CD8-positive, alpha-beta memory T cell (primary cell): ENCODE data around the gene LRRK1. TPM values are rescaled to one million over a fixed set of nuclear protein-coding genes. Genes with fewer than 3 reads are reported as not detected.

Experiments
- CTCF ChIA-PET: fragments of 350-600 bp; sonication (Branson Sonifier 250); formaldehyde crosslinking; loops from one replicate; lab custom pipeline; 2021; ENCODE audit warnings: antibody characterized with exemption; lab: Charles Lee
- POLR2A ChIA-PET: fragments of 350-600 bp; sonication (Branson Sonifier 250); formaldehyde crosslinking; loops from one replicate; lab custom pipeline; 2021; ENCODE audit warnings: antibody characterized with exemption; lab: Charles Lee
- DNase-seq, 5 donors: peaks; one replicate each; pipeline versions ENCODE4 v3.0.0 to v3.0.0-alpha.2; 2020 to 2022; ENCODE audit warnings: mixed read lengths in 1 of 5
- H3K27ac ChIP-seq: one replicate; pipeline ENCODE4 v1.7.0; 2013; ENCODE audit warnings: low read depth, mild to moderate bottlenecking, low read length, moderate library complexity
- H3K27me3 ChIP-seq: 2 replicates; pipeline ENCODE4 v1.7.0; 2013; ENCODE audit warnings: low read length, mild to moderate bottlenecking; ENCODE audit not compliant: insufficient read depth, poor library complexity, severe bottlenecking
- H3K36me3 ChIP-seq: 2 replicates; pipeline ENCODE4 v1.7.0; 2013; ENCODE audit warnings: mild to moderate bottlenecking, low read length, moderate library complexity; ENCODE audit not compliant: insufficient read depth
- H3K4me1 ChIP-seq: 2 replicates; pipeline ENCODE4 v1.7.0; 2013; ENCODE audit warnings: mild to moderate bottlenecking, low read length, moderate library complexity; ENCODE audit not compliant: insufficient read depth
- H3K4me3 ChIP-seq: 2 replicates; pipeline ENCODE4 v1.7.0; 2013; ENCODE audit warnings: mild to moderate bottlenecking, low read length
- H3K9me3 ChIP-seq: 2 replicates; pipeline ENCODE4 v1.7.0; 2013; ENCODE audit warnings: mild to moderate bottlenecking, low read length
- H3K27ac Mint-ChIP-seq, 8 donors: one replicate each; pipeline ENCODE4 v1.8.0; 2020 to 2021; ENCODE audit warnings: mixed read lengths in 8 of 8, mild to moderate bottlenecking in 6 of 8, inconsistent platforms in 3 of 8, moderate library complexity in 3 of 8
- H3K27me3 Mint-ChIP-seq, 2 donors: one replicate each; pipeline ENCODE4 v1.8.0; 2020 to 2021; ENCODE audit warnings: mixed read lengths in 2 of 2, mild to moderate bottlenecking in 1 of 2, moderate library complexity in 1 of 2
- H3K36me3 Mint-ChIP-seq, 3 donors: one replicate each; pipeline ENCODE4 v1.8.0; 2020 to 2021; ENCODE audit warnings: mixed read lengths in 3 of 3, inconsistent platforms in 1 of 3, mild to moderate bottlenecking in 1 of 3
- H3K4me1 Mint-ChIP-seq, 3 donors: one replicate each; pipeline ENCODE4 v1.8.0; 2020 to 2021; ENCODE audit warnings: mixed read lengths in 3 of 3, inconsistent platforms in 1 of 3, mild to moderate bottlenecking in 1 of 3
- H3K4me3 Mint-ChIP-seq, 7 donors: one replicate each; pipeline ENCODE4 v1.8.0; 2020 to 2021; ENCODE audit warnings: mixed read lengths in 7 of 7, mild to moderate bottlenecking in 6 of 7, moderate library complexity in 4 of 7, inconsistent platforms in 2 of 7
- H3K9me3 Mint-ChIP-seq, 5 donors: one replicate each; pipeline ENCODE4 v1.8.0; 2020 to 2022; ENCODE audit warnings: mixed read lengths in 5 of 5, mild to moderate bottlenecking in 3 of 5, moderate library complexity in 2 of 5, inconsistent platforms in 1 of 5
- polyA plus RNA-seq: library from polyadenylated mRNA; unstranded; fragments of 300-500 nt; fragmentation: Illumina TruSeq; gene quantifications from one replicate; pipeline ENCODE4 v1.2.3, GENCODE V29; 2021
- total RNA-seq, 2 experiments: library from RNA; stranded (reverse); gene quantifications; one replicate each; pipeline ENCODE4 v1.2.3, GENCODE V29; 2021

LRRK1 gene
- total and polyA plus RNA-seq, 3 experiments from 2014 or later: 0.31 to 0.79 TPM; not detected in 1

DNA sequence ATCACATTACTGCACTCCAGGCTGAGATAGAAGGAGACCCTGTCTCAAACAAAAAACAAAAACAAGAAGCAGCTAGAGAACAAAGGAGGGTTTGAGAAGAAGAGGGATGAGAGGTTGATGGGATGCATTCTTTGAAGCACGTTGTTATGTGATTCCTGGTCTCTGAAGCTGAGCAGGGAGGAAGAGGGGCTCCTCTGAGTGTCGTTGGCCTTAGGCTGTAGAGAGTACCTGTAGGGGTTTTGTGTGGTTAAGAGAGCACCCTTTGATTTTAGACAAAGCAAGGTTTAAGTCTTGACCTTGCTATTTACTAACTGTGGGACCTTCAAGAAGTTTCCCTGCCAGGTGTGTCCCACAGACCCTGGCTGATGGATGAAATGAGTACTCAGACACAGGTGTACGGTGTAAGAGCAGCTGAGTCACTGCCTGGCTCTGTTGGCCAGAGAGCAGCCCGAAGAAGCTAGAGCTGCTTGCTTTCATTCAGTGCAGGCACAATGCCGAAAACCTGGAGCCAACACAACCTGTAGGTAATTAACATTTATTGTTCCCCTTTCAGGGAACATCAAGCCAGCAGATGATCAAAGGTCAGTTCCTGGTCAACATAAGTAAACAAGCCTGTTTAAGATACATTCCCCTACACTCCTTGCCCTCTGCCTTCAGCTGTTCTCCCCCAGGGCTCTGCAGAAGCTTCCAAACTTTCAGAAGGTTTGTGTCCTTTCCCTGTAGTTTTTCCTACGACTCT lies 67.2 kb downstream of the LRRK1 start:
- H3K4me3 ChIP-seq: no peak overlapping the region
- no peaks in the 10 kb centered on the region for H3K36me3 ChIP-seq
- Mint-ChIP-seq H3K4me3 (no peak overlapping the region), H3K9me3 (peaks cover 0 to 2% (median 0%) of the 10 kb centered on the region in 5 donors), H3K27ac (no peak overlapping the region), H3K36me3 (no peaks in the 10 kb centered on the region), H3K4me1 (no peaks in the 10 kb centered on the region), H3K27me3 (peaks cover 3 to 35% of the 10 kb centered on the region in 2 donors)
- no peaks in the 10 kb centered on the region for H3K27me3 ChIP-seq
- ChIA-PET POLR2A (no interaction called here), CTCF (no interaction called here)
- H3K4me1 ChIP-seq: no peaks in the 10 kb centered on the region
- DNase-seq: no peak
- H3K9me3 ChIP-seq: no peaks in the 10 kb centered on the region
- H3K27ac ChIP-seq: no peak overlapping the region

DNA sequence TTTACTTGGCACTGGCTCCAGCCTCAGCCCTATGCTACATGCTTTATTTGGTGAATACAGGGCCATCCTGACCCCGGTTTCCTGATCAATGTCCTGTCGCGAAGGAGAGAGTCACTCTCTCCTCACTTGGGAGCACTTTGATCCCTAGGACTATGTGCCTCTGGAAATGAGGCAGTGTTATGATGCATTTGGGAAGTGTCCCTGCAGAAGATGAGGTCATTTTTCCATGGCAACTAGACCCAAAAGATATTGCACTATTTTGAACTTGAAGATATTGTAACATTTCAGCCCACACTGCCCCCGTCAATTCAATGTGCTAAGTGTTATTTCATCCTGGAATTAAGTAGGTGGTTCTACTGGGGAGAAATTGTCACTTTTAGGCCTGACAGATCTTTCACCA lies 68.0 kb downstream of the LRRK1 start:
- H3K27ac Mint-ChIP-seq: no peak overlapping the region
- peaks cover 3 to 30% of the 10 kb centered on the region in 2 donors for H3K27me3 Mint-ChIP-seq
- H3K9me3 Mint-ChIP-seq: peaks cover 0 to 2% (median 0%) of the 10 kb centered on the region in 5 donors
- H3K4me3 ChIP-seq: no peak overlapping the region
- no peak overlapping the region for H3K27ac ChIP-seq
- no peak for DNase-seq
- H3K4me3 Mint-ChIP-seq: no peak overlapping the region
- no peaks in the 10 kb centered on the region for H3K36me3 ChIP-seq
- no peaks in the 10 kb centered on the region for H3K27me3 ChIP-seq
- no peaks in the 10 kb centered on the region for H3K4me1 ChIP-seq
- H3K9me3 ChIP-seq: no peaks in the 10 kb centered on the region
- ChIA-PET CTCF (no interaction called here), POLR2A (no interaction called here)
- no peaks in the 10 kb centered on the region for H3K36me3 Mint-ChIP-seq
- H3K4me1 Mint-ChIP-seq: no peaks in the 10 kb centered on the region

DNA sequence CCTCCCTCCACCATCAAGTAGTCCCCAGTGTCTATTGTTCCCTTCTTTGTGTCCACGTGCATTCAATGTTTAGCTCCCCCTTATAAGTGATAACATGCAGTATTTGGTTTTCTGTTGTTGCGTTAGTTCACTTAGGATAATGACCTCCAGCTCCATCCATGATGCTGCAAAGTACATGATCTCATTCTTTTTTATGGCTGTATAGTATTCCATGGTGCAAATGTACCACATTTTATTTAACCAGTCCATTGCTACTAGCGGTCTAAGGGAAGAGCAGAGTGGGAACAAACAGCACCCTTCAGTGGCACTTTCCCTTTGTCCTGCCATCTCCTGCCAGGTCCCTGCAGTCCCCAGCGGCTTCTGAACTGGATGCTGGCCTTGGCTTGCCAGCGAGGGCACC lies 69.1 kb downstream of the LRRK1 start:
- Mint-ChIP-seq H3K9me3 (peaks cover 0 to 2% (median 0%) of the 10 kb centered on the region in 5 donors), H3K36me3 (no peaks in the 10 kb centered on the region), H3K27ac (no peak overlapping the region), H3K27me3 (peaks cover 7 to 27% of the 10 kb centered on the region in 2 donors), H3K4me3 (no peak overlapping the region), H3K4me1 (no peaks in the 10 kb centered on the region)
- no peak for DNase-seq
- no peak overlapping the region for H3K27ac ChIP-seq
- no peaks in the 10 kb centered on the region for H3K36me3 ChIP-seq
- no peak overlapping the region for H3K4me3 ChIP-seq
- ChIA-PET CTCF (no interaction called here), POLR2A (no interaction called here)
- no peaks in the 10 kb centered on the region for H3K27me3 ChIP-seq
- no peaks in the 10 kb centered on the region for H3K9me3 ChIP-seq
- H3K4me1 ChIP-seq: no peaks in the 10 kb centered on the region

DNA sequence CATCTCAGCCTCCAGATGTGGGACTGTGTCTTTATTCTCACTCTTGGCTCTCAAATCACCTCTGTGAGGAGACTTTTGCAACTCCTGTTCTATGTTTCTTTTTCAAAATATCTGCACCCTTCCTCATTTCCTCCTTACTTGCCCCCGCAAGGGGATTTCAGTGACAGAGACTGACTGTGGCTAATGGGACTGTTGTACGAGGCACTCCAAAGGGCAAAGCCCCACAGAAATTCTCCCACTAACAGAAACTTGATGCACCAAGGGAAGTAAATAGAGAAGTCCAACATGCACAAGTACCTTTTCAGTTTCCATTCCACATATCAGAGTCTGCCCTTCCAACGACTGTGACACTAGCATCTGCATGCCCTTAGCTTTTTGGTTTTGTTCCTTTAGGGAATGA lies 69.7 kb downstream of the LRRK1 start:
- Histone ChIP-seq H3K4me3 (no peak overlapping the region), H3K9me3 (no peaks in the 10 kb centered on the region), H3K36me3 (no peaks in the 10 kb centered on the region), H3K27me3 (no peaks in the 10 kb centered on the region), H3K4me1 (no peaks in the 10 kb centered on the region), H3K27ac (no peak overlapping the region)
- ChIA-PET POLR2A (no interaction called here), CTCF (no interaction called here)
- Mint-ChIP-seq H3K4me3 (no peak overlapping the region), H3K27me3 (peaks cover 7 to 30% of the 10 kb centered on the region in 2 donors), H3K9me3 (peaks cover 0 to 2% (median 0%) of the 10 kb centered on the region in 5 donors), H3K36me3 (no peaks in the 10 kb centered on the region), H3K27ac (no peak overlapping the region), H3K4me1 (no peaks in the 10 kb centered on the region)
- no peak for DNase-seq

DNA sequence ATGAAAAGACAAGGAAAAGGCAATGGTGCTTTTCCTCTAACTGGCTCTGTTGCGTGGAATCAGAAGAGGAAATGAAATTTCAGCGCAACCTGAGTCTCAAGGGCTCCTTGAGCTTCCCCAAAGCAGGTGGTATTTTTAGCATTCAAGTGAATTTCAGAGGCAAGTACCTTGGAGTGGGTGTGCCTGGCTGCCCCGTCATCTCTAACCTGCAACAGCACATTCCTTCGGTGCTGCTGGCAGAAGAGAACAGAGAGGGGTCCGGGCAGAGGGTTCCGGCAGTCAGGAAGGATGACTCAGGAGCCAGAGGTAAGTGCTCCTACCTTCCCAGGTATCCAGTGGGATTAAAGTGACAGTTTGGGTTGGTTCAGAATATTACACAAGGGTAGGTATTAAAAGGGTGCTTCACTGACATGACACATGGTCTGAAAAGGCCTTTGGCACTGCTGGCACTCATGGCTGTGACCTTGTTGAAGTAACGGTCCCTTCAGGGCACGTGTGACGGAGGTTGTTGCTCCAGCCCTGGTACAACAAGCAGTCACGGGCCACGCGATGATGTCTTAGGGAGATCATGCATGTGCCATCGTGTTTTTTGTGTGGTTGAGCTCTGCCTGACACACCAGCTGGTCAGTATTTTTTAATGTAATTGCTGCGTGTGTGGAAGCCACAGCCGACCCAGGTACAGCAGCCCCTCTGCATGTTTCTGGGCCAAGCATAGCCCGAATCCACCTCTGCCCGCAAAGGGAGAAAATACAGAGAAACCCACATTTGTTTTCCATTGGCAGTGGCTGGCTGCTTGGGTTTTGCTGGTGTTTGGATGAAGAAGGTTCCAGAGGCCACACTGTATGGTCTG lies 75.7 kb downstream of the LRRK1 start:
- Mint-ChIP-seq H3K4me1 (no peaks in the 10 kb centered on the region), H3K36me3 (no peaks in the 10 kb centered on the region), H3K4me3 (peak overlapping the region in 1 of 7 donors; percentile 23), H3K27me3 (peaks cover 7 to 39% of the 10 kb centered on the region in 2 donors), H3K27ac (peak overlapping the region in 1 of 8 donors; percentile 39), H3K9me3 (no peaks in the 10 kb centered on the region)
- CTCF ChIA-PET: interaction anchor here (1.0 kb wide), 1 partner anchor 9 kb away, joined by 3 read pairs; no protein-coding TSS in a partner anchor
- no peaks in the 10 kb centered on the region for H3K27me3 ChIP-seq
- DNase-seq: no peak
- no peaks in the 10 kb centered on the region for H3K4me1 ChIP-seq
- H3K36me3 ChIP-seq: no peaks in the 10 kb centered on the region
- H3K4me3 ChIP-seq: no peak overlapping the region
- POLR2A ChIA-PET: interaction anchor here (0.5 kb wide), 1 partner anchor 15 kb away, joined by 4 read pairs; no protein-coding TSS in a partner anchor
- no peak overlapping the region for H3K27ac ChIP-seq
- H3K9me3 ChIP-seq: no peaks in the 10 kb centered on the region

DNA sequence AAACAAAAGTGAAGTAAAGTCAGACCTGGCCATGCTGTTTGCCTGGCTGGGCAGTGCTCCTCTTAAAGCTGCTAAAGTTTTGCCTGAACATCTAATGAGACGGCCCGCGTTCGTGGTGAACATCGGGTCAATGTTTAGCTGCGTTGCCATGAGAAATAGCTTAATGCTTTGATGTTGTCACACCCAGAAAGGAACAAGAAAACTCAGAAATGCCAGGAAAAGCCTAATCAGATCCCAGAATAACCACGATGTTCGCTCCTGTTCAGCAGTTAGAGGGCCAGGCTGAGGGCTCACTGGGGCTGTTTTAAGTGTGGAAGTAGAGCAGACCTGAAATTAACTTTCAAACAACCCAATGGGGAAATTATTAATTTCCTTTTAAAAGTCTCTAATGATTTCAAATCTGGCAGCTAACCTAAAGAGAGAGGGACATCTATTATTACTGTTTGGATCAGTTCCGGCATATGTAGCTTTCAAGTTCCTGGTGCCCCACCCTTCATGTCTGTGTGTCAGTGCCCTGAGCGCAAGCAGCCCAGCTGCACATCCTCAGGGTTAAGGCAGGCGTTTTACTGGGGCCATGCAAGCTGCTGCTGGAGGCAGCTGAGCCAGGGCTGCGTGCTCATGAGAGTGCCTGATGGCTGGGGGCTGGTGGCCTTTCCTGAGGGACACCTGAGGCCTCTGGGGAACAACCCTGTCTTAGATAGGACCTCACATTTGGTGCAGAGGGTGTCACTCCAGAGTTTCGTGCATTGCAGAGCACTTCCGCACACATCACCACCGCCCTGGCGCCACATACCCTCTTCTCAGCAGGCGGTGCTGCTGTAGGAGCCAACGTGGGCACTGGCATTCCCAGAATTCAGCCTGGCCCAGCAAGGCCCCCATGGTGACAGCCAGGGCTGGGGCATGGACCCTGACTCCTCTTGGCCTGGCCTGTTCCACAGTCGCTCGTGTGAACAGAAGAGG lies 76.6 kb downstream of the LRRK1 start:
- Mint-ChIP-seq H3K27ac (peak overlapping the region in 1 of 8 donors; percentile 12), H3K36me3 (no peaks in the 10 kb centered on the region), H3K4me1 (no peaks in the 10 kb centered on the region), H3K9me3 (no peaks in the 10 kb centered on the region), H3K27me3 (peaks cover 7 to 48% of the 10 kb centered on the region in 2 donors), H3K4me3 (no peak overlapping the region)
- H3K36me3 ChIP-seq: no peaks in the 10 kb centered on the region
- H3K27ac ChIP-seq: no peak overlapping the region
- CTCF ChIA-PET: interaction anchor here (0.8 to 5.1 kb wide), 3 partner anchors 9 to 13 kb away, joined by 3 to 45 read pairs (median 3); no protein-coding TSS in a partner anchor
- H3K4me3 ChIP-seq: no peak overlapping the region
- H3K27me3 ChIP-seq: no peaks in the 10 kb centered on the region
- POLR2A ChIA-PET: interaction anchor here (0.5 kb wide), 1 partner anchor 14 kb away, joined by 4 read pairs; no protein-coding TSS in a partner anchor
- H3K4me1 ChIP-seq: no peaks in the 10 kb centered on the region
- DNase-seq: no peak
- H3K9me3 ChIP-seq: no peaks in the 10 kb centered on the region

DNA sequence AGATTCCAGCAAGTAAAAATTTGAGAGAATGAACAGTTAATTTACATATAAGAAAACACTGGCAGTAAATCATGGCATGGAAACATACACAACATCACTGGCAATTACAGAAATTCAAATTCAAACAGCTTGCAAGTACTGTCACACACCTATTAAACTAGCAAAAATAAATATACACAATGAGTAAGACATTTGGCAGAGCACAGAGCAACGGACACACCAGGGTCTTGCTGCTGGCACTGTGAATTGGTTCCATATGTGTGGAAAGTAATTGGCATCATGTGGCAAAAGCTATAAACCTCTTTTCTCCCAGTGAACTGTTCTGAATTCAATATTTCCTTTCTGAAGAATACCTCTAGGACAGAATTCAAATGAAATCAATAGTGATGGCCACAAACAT lies 78.3 kb downstream of the LRRK1 start:
- H3K36me3 ChIP-seq: no peaks in the 10 kb centered on the region
- ChIA-PET CTCF (interaction anchor here (5.1 kb wide), 1 partner anchor 10 kb away, joined by 45 read pairs; no protein-coding TSS in a partner anchor), POLR2A (no interaction called here)
- Mint-ChIP-seq H3K36me3 (no peaks in the 10 kb centered on the region), H3K4me3 (no peak overlapping the region), H3K9me3 (no peaks in the 10 kb centered on the region), H3K27me3 (peaks cover 7 to 57% of the 10 kb centered on the region in 2 donors), H3K4me1 (no peaks in the 10 kb centered on the region), H3K27ac (no peak overlapping the region)
- DNase-seq: no peak
- no peaks in the 10 kb centered on the region for H3K4me1 ChIP-seq
- H3K27me3 ChIP-seq: no peaks in the 10 kb centered on the region
- no peak overlapping the region for H3K27ac ChIP-seq
- H3K4me3 ChIP-seq: no peak overlapping the region
- H3K9me3 ChIP-seq: no peaks in the 10 kb centered on the region
